PC-9 (cell line): ENCODE results near the gene TRIM71.

ENCODE experiments used
- EZH2 ChIP-seq: fragments of 200-600 bp; sonication (generic); IDR thresholded peaks from 2 replicates; pipeline ENCODE4 v1.8.0; 2017; ENCODE audit warnings: antibody characterized with exemption, low read depth
- TF ChIP-seq, protein P1 (sequence below): fragments of 200-600 bp; sonication (generic); conservative IDR thresholded peaks from 2 replicates; pipeline ENCODE4 v1.6.1; 2017; ENCODE audit warnings: mixed run types, antibody characterized with exemption, mild to moderate bottlenecking, moderate library complexity

DNA sequence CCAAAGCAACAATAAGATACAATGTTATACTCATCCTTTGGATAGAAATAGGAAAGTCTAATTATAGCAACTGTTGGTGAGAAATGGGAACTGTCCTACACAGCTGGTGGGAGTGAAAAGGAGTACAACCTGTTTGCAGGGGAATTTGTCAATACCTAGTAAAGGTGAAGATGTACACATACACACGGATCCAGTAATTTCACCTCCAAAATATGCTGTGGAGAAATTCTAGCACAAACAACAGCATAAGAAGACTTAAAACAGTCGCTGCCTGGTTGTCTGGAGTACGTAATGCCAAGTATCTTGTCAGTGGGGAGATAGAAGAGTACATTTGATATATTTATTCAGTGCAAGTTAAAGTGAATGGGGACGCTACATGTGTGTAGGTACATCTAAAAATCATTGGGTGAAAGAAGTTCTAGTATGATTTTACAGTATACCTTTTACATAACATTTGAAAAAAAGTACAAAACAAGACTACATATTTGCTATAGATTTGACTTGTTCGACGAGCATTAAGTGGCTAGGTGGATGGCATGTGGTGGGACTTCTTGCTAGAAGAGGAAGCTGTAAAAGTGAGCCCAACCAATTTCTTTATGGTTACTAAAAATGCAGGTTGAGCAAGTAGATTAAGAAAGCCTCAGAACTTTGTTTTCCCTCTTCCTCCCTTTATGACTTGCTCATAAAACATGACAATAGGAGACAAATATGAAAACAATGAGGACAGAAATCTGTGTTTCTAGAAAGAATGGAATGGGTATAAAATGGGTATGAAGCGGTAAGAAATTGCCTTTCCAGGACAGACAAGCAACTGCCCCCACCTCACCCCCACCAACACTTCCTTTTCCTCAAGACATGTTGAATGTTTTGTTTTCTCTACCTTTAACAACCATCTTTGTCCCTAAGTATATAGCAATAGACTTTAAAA is 83.5 kb downstream of the TRIM71 start:
- TF ChIP-seq EZH2: no peak
- TF ChIP-seq, protein P1, sequence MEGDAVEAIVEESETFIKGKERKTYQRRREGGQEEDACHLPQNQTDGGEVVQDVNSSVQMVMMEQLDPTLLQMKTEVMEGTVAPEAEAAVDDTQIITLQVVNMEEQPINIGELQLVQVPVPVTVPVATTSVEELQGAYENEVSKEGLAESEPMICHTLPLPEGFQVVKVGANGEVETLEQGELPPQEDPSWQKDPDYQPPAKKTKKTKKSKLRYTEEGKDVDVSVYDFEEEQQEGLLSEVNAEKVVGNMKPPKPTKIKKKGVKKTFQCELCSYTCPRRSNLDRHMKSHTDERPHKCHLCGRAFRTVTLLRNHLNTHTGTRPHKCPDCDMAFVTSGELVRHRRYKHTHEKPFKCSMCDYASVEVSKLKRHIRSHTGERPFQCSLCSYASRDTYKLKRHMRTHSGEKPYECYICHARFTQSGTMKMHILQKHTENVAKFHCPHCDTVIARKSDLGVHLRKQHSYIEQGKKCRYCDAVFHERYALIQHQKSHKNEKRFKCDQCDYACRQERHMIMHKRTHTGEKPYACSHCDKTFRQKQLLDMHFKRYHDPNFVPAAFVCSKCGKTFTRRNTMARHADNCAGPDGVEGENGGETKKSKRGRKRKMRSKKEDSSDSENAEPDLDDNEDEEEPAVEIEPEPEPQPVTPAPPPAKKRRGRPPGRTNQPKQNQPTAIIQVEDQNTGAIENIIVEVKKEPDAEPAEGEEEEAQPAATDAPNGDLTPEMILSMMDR: no peak
